A204.1 (cell line): Measurements from ENCODE around the gene SPTLC2.

Source experiments
- FAIRE-seq: peaks from 2 replicates; lab custom pipeline; 2012; peaks lifted over from hg19 to GRCh38; lab: Jason Lieb, UNC

The SPTLC2 gene

DNA sequence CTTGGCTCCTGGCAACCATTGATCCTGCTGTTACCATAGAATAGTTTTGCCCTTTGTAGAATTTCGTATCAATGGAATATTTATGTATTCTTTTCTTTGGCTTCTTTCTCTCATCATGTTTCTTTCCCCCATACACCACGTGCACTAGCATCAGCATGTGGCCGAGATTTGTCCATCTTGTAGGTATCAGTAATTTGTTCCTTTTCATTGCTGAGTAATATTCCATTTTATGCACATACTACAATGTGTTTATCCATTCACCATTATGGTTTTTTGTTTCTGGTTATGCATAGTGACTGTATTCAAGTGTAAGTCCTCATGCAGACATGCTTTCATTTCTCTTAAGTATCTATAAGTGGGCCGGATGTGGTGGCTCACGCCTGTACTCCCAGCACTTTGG lies 113.3 kb downstream of the SPTLC2 start:
- FAIRE-seq: no peak

DNA sequence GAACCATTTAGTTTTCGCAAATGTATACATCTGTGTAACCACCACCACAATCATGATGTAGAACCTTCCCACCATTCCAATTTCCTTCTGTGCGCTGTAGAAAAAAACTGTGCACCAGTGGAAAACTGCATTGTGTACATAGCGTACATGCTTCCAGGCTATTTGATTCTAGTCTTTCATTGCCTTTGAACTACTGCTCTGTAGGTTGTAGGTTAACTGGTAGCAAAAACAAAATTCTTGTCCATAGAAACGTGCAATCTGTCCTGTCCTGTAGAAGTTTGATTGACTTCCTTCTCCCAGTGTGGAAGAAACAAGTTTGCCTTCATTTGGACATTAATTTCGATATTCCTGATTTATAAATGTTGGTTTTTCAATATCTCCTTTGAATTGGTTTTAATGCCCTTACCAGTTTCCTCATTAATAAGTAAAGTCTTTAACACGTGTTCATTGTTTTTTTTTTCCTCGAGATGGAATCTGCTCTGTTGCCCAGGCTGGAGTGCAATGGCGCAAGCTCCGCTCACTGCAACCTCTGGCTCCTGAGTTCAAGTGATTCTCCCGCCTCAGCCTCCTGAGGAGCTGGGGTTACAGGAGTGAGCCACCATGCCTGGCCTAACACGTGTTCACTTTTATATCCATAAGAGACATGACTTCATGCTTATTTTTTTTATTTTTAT lies 114.2 kb downstream of the SPTLC2 start:
- FAIRE-seq: no peak

DNA sequence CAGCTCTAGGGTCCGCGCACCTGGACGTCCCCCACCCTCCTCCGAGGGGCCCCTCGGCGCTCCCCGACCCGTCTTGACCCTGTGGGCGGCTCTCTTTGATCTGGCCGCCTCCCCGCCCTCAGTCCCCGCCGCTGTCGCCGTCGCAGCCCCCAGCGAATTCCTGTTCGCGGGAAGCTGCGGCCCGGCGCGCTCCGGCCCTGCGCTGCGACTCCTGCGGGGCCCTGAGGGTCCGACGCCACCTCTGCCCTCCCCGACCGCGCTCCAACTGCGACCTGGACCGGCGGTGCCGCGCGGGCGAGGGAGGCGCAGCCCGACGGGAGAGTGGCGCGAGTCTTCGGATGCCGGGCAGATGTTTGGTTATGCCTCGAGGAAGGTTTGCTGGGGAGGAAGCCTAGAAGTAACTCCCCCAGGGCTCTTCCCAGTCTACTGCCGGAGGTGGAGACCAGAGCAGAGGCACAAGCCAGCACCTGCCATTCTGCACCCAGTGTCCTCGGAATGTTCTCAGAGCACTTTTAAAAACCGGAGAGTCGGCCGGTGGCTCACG lies 117.4 kb downstream of the SPTLC2 start:
- no peak for FAIRE-seq

DNA sequence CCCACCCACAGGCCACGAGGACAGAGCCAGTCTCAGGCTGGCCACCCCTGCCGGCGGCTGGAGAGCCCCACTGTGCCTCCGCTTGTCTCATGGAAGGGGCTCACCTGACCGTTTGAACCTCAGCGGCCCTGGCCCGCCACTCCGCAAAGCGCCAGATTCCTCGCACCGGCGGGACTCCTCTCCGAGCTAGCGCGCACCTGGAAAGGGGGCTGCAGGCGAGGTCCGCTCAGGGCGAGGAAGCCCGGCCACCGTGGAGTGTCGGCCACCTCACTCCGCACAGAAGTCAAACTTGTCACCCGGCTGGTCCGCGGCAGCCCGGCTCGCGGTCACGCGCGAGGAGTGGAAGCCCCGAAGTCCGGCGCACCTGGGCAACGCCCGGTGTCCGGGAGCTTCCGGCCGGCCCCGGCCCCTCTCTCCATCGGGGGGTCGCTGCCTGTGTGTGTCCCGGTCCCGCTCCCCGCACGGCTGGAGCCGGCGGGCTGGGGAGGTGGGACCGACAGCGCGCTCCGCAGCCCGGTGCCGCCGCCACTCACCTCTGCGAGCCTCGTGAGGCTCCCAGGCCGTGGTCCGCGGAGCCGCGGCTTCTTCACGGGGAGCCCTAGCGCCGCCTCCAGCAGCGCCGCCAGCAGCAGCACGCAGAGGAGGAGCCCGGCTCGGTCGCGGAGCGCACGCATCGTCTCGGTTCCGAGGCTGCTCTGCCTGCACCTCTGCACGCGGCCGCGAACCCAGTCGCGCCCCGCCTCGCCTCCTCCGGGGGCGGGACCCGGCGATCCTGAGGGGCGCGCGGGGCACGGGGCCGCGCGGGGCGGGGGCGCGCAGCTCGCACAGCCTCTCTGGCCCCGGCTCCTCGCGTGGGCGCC lies 118.1 kb downstream of the SPTLC2 start, which contains the start of gene ISM2:
TSS of gene ISM2 (minus strand) at position 697 of the 860 bp plus-strand sequence. CDS start at position 674, 23 bp downstream.
- no peak for FAIRE-seq

DNA sequence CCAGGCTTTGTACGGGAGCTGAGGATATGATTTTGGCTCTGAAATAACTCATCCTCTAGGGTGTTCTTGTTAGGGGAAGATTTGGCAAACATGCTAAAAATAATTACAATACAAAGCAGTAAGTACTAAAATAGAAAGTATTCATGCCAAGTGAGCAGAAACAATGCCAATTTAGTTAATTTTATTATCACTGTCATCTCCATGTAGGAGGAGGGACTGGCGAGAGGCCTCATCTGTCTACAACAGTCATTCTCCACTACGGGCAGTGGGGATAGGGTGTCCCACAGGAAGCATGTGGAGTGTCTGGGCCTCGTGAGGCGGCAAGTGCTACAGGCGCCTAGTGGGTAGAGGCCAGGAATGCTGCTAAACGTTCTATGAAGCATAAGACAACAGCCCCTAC lies 121.1 kb downstream of the SPTLC2 start:
- no peak for FAIRE-seq

DNA sequence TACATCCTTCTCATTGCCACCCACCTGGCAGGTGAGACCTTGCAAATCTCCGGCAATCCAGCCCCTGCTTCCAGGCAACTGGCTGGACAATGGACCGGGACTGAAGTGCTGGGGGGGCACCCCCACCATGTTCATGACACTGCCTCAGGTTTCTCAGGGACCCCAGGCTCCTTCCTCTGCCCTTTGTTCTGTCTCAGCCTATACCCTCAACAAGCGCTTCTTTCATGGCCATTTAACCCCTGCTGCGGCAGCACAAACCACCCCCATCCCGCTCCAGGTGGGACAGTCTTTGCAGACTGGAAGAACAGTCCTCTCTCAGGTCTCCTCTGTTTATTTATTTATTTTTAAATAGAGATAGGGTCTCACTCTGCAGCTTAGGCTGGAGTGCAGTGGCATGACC lies 125.4 kb downstream of the SPTLC2 start:
- FAIRE-seq: no peak

DNA sequence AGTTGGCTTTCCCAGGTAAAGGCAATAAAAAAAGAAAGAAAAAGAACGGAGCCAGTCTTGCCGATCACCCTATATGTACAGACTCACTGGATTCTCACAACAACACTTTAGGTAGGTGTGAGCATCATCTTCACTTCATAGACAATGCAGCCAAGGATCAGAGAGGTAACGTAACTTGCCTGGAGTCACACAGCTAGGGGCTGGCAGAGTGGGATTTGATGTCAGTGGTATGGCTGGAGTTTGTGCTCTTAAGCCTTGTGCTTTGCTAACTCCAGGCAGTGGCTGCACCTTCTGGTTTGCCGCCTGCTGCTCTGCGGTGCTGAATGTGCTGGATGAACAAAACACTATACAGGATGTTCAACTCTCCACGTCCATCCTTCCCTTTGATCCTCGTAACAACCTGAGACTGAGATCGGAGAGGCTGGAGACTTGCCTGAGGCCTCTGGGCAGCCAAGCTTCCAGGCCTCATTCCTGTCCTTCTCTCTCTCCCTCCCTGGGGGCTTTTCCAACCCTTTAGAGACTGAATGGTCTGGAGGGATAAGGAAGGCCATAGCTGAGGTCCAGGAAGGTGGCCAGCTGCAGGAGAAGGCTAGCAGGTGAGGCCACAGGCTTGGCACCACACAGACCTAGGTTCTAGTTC lies 126.0 kb downstream of the SPTLC2 start:
- FAIRE-seq: no peak

DNA sequence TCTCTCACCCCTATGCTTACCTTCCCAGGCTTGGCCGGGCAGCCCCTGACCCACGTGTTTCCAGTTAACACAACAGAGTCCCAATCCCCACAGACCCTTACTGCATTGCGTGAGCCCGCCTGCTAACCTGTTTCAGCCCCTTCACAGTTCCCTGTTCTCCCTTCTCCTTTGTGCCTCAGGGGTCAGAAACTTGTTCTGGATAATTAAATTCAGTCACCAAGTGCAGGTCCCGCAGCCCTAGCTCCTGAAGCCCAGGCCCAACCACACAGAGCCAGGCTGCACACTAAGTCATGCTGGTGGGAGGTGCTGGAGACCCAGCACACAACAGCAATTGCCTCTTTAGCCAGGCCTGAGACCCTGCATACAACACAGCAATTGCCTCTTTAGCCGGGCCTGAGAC lies 127.4 kb downstream of the SPTLC2 start:
- FAIRE-seq: no peak

DNA sequence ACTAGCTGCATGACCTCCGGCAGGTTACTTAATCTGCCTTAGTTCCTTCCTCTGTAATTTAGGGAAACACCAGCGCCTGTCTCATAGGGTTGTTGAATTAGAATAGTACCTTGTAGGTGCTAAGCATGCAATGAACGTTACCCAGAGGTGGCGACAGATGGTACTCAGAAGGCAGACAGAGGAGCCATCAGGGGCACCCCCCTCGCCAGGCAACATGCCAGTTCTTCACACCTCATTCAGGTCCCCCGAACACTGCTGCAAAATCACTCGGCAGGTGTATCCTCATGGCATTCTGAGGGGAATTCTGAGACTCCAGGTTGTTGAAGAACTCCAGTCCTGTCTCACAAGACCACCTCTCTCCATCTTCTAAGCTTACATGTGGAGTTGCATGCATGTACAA lies 127.9 kb downstream of the SPTLC2 start:
- no peak for FAIRE-seq

DNA sequence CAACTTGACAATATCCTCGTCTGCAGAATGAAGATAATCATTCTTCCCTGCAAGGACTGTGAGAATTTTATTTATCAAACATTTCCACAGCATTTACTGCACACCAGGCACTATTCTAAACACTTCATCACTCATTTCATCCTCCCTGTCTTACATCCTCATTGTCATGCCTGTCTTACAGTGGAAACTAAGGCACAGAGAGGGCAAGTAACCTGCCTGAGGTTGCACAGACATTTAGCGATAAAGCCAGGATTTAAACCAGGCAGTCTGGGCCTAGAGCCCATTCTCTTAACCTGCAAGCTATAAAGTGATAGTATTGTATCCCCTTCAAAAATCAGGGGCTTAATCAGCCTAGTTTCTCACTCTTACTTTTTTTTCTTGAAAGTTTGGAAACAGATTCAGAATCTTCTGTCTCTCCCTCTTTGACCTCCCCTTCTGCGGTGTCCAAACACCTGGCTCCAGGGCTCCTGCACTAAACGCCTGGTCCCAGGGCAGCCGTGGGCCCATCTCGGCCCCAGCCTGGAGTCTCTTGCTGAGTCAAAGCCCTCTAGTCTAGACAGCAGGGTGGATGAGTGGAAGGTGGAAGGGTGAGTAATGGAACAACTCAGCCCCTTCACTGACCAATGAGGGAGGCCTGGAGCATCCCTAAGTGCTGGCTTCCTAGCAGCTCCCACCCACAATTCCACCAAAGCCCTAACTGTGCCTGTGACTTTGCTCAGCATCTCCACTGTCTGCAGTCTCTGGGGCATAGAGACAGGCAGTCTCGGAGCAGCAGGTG lies 130.3 kb downstream of the SPTLC2 start:
- FAIRE-seq: no peak

DNA sequence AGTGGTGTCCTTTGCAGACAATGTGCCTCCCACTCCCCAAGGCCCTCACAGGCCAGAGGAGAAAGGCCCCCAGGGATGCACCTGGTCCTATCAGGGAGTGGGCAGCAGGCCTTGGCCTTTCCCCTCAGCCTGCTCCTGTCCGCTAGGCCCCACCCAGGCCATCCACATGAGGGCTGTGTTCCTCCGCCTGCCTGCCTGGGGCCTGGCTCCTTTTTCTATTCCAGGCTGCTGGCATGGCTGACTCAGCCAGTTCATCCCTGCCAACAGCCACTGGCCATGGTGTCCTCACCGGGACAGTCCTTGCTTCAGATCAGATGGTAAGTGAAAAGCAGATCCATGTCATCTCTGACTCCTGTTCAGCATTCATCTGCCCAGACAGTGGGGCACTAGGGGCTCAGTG lies 131.2 kb downstream of the SPTLC2 start:
- no peak for FAIRE-seq

DNA sequence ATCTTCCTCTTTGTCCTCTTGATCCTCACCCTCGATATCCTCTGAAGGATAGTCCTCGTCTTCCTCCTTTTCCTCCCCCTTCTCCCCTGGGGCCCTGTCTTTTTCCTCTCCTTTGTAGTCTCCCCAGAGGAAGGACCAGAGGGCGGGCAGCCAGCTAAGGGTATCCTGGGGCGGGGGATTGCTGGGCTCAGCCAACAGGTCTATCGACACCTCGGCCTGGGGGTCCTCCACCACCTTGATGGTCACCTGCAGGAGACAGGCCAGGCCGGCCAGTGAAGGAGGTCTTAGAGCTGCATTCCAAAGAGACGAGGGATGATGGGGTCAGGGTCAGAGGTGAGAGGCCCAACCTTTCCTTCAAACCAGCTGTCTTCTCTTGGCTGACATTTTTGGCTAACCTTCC lies 134.0 kb downstream of the SPTLC2 start:
- FAIRE-seq: no peak

DNA sequence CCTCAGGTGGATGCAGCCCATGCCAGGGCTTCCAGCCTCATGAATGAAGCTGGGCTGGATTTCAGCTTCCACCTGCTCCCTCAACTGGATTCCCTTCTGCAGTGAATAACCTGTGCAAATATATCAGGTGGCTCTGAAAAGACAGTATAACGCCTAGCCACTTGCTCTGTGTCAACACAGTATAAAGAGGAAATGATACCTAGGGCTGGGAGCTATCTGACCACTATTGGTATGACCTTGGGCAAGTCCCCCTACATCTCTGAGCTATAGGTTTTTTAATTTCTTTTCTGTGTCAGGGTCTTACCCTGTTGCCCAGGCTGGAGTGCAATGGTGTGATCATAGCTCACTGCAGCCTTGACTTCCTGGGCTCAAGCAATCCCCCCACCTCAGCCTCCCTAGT lies 137.6 kb downstream of the SPTLC2 start:
- no peak for FAIRE-seq

DNA sequence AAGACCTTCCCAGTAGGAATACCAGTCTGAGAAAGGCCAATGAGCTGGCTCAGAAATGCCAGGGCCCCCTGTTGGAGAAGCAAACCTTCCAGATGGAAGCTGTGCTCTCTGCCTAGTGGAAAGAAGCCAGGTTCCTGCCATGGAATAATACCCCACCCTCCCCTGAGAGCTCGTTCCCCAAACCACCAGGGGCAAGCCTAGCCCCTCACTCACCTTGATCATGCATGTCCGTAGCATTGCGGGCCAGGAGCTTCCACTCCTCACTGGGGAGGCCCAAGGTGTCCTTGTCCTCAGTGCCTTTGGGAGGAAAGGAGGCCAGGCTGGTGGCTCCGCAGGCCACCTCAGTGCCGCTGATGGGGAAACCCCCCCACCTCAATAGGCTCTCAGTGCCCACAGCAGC lies 138.4 kb downstream of the SPTLC2 start:
- no peak for FAIRE-seq

DNA sequence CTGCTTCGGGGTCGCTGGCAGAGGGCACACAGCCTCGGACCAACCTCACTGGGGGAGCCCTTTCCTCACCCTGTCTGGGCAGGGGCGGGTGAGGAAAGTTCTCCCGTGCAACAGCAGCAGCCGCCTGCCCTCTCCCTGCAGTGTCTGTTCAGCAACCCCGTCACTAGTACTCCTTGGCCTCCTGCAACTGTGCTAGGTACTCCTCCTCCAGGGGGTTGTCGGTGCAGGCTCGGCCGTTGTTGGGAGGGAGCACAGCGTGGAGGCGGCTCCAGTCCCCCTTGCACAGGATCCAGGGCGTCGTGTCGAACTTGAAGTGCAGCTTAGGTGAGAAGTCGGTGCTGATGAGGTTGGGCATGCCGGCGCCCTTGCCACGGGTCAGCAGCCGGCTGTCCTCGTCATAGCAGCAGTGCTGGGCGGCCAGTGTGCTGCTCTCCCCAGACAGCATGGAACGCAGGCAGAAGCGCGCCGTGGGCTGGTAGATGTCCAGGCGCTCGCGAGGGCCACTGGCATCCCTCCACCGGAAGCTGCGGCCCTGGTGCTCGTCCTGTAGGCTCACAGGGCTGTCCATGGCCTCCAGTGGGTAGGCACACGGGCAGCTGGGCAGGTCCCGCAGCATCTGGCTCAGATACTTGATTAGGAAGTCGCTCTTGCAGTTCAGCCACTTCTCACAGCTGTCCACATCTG lies 140.9 kb downstream of the SPTLC2 start:
- FAIRE-seq: no peak

DNA sequence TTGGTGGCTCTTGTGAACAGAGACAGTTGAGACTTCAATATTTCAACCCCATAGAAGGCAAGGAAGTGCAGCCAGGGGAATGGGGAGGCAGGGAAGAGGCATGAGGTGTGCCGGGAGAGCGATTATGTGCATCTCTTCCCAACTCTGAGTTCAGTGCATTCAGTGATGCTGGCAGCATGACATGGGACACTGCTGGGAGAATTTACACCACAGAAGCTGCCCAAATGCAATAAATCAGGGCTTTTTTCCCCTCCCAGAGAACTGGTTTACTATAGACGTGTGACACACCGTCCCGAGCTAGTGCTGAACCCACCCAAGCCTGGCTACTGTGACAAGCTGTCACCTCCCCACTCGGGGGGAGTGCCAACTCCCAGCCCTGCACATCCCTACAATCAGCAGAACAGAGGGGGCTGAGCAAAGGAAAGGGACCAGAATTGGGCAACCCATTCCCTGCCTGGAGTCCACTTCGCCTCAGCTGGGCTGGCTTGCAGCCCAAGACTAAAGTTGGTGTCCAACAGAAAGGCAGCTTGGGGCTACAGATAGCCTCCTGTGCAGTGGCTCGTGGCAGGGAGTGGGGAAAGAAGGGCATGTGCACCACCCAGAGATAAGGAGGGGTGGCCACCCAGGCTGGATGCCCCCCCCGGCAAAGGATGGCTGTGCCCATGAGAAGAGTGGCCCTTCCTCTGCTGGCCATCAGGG lies 141.8 kb downstream of the SPTLC2 start:
- FAIRE-seq: no peak

DNA sequence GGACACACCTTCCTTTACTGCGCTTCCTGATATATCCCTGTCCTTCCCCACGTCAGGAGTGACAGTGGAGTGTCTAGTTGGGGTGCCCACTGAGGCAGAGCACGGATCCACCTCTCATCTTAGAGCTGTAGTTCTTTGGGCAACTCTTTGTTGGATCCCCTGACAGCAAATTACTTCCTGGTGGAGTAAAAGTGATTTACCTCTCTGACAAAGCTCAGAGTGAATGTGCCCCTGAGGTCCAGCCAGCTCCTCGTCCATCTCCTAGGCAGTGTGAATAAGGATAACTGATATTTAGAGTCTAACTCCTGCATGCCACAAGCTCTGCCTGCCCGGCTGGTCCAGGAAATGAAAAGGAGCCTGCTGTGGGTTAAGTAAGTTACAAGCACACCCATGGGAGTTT lies 142.5 kb downstream of the SPTLC2 start:
- FAIRE-seq: no peak

DNA sequence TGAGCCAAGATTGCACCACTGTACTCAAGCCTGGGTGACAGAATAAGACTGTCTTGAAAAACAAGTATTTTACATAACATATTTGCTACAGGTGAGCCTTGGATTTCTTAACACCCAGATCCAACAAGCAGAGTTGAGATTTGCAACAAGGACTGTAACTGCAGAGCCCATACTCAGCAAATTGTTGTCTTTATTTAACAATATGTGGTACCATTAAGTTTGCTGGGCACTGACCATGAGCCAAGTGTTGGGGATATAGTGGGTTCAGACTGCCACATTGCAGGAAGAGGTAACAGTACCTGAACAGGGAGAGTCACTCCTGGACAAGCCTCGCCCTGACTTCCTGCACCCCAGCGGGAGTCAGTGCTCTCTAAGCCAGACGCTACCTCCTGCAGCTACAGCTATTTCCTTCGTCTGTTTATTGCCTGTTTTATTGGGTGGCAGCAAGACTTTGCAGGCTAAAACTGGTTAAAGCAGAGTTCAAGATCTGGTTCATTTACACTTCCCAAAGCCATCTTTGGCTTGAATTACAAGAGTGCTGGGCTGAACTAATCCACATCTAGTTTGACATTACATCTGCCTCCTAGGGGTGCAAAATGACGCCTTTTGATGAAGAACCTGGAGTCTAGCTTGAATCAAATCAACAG lies 146.1 kb downstream of the SPTLC2 start:
- no peak for FAIRE-seq

DNA sequence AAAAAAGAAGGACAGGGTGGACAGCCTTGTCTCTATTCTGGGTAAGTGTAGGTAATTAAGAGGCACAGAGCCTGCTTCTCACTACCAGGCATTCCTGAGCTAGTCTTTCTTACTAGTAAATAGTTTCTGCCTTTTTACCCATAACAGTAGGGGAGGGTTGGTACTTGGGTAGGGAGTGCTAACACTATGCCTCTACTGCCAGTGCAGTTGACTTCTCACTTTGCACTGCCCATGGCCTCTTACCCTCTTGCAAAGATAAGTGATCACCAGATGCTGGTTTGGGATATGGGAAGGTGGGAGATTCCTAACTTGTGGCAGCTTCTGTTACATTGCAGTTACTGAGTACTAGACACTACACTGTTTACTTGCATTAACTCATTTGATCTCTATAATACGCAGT lies 146.9 kb downstream of the SPTLC2 start:
- no peak for FAIRE-seq

DNA sequence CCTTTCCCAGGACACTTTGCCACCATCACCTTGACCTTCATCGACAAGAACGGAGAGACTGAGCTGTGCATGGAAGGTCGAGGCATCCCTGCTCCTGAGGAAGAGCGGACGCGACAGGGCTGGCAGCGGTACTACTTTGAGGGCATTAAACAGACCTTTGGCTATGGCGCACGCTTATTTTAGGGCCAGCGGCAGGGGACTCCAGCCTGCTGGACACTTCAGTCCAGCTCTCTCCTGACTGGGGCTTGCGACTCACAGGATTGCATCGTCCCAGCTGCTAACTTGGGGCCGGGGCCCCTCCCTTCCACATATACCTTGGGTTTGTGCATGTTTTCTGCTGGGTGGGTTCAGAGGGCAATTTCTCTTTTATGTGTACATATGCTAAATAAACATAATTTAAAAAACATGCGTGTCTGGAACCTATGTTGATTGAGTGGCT lies 147.4 kb downstream of the SPTLC2 start:
- no peak for FAIRE-seq
